ENCODE results near the gene CLEC12A.

DNA sequence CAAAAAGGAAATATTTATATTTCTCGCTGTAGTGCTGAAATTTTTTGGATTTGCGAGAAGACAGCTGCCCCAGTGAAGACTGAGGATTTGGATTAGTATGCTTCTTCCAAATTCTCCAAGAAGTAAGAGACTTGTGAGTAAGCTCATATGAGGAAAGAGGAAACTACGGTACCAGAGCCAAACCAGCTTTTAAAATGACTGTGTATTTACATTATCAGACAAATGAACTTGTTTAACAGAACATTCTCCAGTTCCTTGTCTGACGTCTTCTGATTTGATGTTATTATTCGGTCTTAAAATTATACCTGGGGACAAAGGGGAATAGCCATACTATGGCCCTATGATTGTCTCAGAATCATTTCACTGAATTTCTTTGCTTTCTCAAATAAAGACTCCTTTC is 47.2 kb downstream of the CLEC12A start:
- TF ChIP-seq POLR2A (IDR thresholded peaks at IDR 0.05; ENCODE audit: low read depth, low read length) (no peak), SPI1 (IDR thresholded peaks at IDR 0.05; ENCODE audit: low read depth, low read length) (no peak), TAF1 (IDR thresholded peaks at IDR 0.05; ENCODE audit: low read depth, low read length) (no peak)
